Adrenal gland (tissue), 12 donors: ENCODE data around the gene PSME4. TPM values are rescaled to one million over a fixed set of nuclear protein-coding genes. Genes with fewer than 3 reads are reported as not detected.

ENCODE experiments used
- DNase-seq, 7 donors: peaks; one replicate each; pipeline ENCODE4 v3.0.0-alpha.2; 2019 to 2020
- H3K27ac ChIP-seq, 5 donors: fragments of 200-600 bp; sonication (generic) in 4 of 5; 1 replicate in 3 of 5; 2 replicates in 2 of 5; pipeline versions ENCODE4 v1.5.1 to v1.8.0; 2016 to 2020; ENCODE audit warnings: mild to moderate bottlenecking in 1 of 5
- H3K27me3 ChIP-seq: fragments of 200-600 bp; 2 replicates; pipeline ENCODE4 v1.8.0; 2021
- H3K36me3 ChIP-seq, 2 donors: fragments of 200-600 bp; replicated peaks in 1 of 2; 1 replicate in 1 of 2; 2 replicates in 1 of 2; pipeline versions ENCODE4 v1.5.1 to v1.8.0; 2018 to 2022
- H3K4me1 ChIP-seq, 2 donors: fragments of 200-600 bp; replicated peaks in 1 of 2; 1 replicate in 1 of 2; 2 replicates in 1 of 2; pipeline versions ENCODE4 v1.5.1 to v1.8.0; 2018 to 2021
- H3K4me3 ChIP-seq, 4 donors: fragments of 200-600 bp; sonication (generic) in 3 of 4; one replicate each; pipeline ENCODE4 v1.5.1; 2016 to 2018
- H3K9me3 ChIP-seq, 3 donors: fragments of 200-600 bp; sonication (generic) in 1 of 3; replicated peaks in 1 of 3; 1 replicate in 2 of 3; 2 replicates in 1 of 3; pipeline versions ENCODE4 v1.5.1 to v1.8.0; 2016 to 2021
- CTCF ChIP-seq, 6 experiments: fragments of 450-650 bp in 4 of 6; fragments of 200-600 bp in 2 of 6; sonication (generic) in 1 of 6; IDR thresholded peaks; 1 replicate in 5 of 6; 2 replicates in 1 of 6; pipeline versions ENCODE4 v1.5.1 to v1.8.0; 2016 to 2021; ENCODE audit warnings: antibody characterized with exemption in 6 of 6, mild to moderate bottlenecking in 2 of 6, moderate library complexity in 1 of 6
- POLR2A ChIP-seq, 2 donors: fragments of 450-650 bp; IDR thresholded peaks; one replicate each; pipeline ENCODE4 v1.6.1; 2017; ENCODE audit warnings: antibody characterized with exemption in 2 of 2, mild to moderate bottlenecking in 2 of 2, moderate library complexity in 1 of 2
- WGBS, 4 donors: extraction: QIAGEN DNeasy Blood & Tissue Kit in 2 of 4; methylation state at CpG; one replicate each; pipeline versions ENCODE4 v1.1.5 to v1.1.7; 2013 to 2017; 5-methylcytosine and 5-hydroxymethylcytosine counted together
- intact Hi-C, 2 donors: fragments of 100-400 bp; cut with DNase I; formaldehyde crosslinking; loops; one replicate each; pipeline versions ENCODE4 v1.14.1 to v1.15.0; 2022 to 2023
- microRNA-seq, 3 donors: library from miRNA; unstranded; fragments of <30 nt; microRNA quantifications; one replicate each; pipeline ENCODE4, GENCODE V29; 2017 to 2020
- polyA plus RNA-seq, 3 donors: library from polyadenylated mRNA; stranded (reverse); fragments of 200-250 nt in 2 of 3; fragments of 350-450 nt in 1 of 3; fragmentation: Illumina TruSeq in 1 of 3; extraction: RNeasy Lipid Tissue Mini Kit (QIAGEN cat#74804) in 1 of 3; gene quantifications; one replicate each; pipeline ENCODE4 v1.2.3, GENCODE V29; 2013 to 2014
- small RNA-seq, 2 donors: library from RNA; depleted of rRNA; stranded (forward); fragments of <200 nt; gene quantifications; one replicate each; pipeline ENCODE3, GENCODE V24; 2016
- total RNA-seq, 9 donors: library from RNA; depleted of rRNA in 4 of 9; stranded (reverse); fragments of >200 nt in 4 of 9; fragments of 120-200 nt in 1 of 9; fragmentation: NEBNext Ultra II Directional in 1 of 9; extraction: Animal tissue kit (Norgen Biotek cat#: 25700) in 1 of 9; gene quantifications; one replicate each; pipeline versions ENCODE4 v1.1.0 to v1.2.4, GENCODE V29; 2013 to 2023
- donor health status: healthy with polysubstance abuse.
- donor health status: Bipolar disorder and iron deficiency.
- donor health status: DM: yes; HTN: yes; CAD: no.
- donor health status: DM: no; HTN: no; CAD: no.
- donor health status: DM: no; HTN: no; CAD: no.
- donor health status: DM: yes; HTN: yes; CAD: no.

PSME4 gene
- total and polyA plus RNA-seq, 12 donors: 23.9 to 54.9 (median 41.9) TPM

- H3K4me3 ChIP-seq: no peak overlapping the region
- no peaks in the 10 kb centered on the region for H3K9me3 ChIP-seq
- no peak overlapping the region for H3K27ac ChIP-seq
- H3K27me3 ChIP-seq: no peaks in the 10 kb centered on the region
- H3K36me3 ChIP-seq: peaks cover 0 to 33% of the 10 kb centered on the region in 2 donors
- WGBS, 4 donors: 89 to 95% (median 92%) methylated on average over 9 of the region's 9 CpGs
- intact Hi-C loops: no loop called here
- no peaks in the 10 kb centered on the region for H3K4me1 ChIP-seq
- TF ChIP-seq POLR2A (IDR thresholded peaks at IDR 0.05) (no peak), CTCF (IDR thresholded peaks at IDR 0.05) (no peak)
- no peak for DNase-seq
Measured at GRCh38 chr2:53820048-53820447, 150.7 kb downstream of the PSME4 start.

- Histone ChIP-seq H3K27me3 (no peaks in the 10 kb centered on the region), H3K36me3 (peaks cover 0 to 35% of the 10 kb centered on the region in 2 donors), H3K4me1 (no peaks in the 10 kb centered on the region), H3K27ac (no peak overlapping the region), H3K4me3 (no peak overlapping the region), H3K9me3 (no peaks in the 10 kb centered on the region)
- 71 to 92% (median 81%) methylated on average over 4 of the region's 4 CpGs for WGBS, 4 donors
- no peak for DNase-seq
- TF ChIP-seq POLR2A (IDR thresholded peaks at IDR 0.05) (no peak), CTCF (IDR thresholded peaks at IDR 0.05) (no peak)
- intact Hi-C loops: no loop called here
Measured at GRCh38 chr2:53819634-53820033, 151.2 kb downstream of the PSME4 start.

GRCh38 chr2:53818854-53819435, 151.8 kb downstream of the PSME4 start:
- H3K27me3 ChIP-seq: no peaks in the 10 kb centered on the region
- WGBS, 4 donors: 86 to 94% (median 88%) methylated on average over 3 of the region's 3 CpGs
- peaks cover 0 to 41% of the 10 kb centered on the region in 2 donors for H3K36me3 ChIP-seq
- no peak overlapping the region for H3K27ac ChIP-seq
- H3K4me1 ChIP-seq: no peaks in the 10 kb centered on the region
- TF ChIP-seq CTCF (IDR thresholded peaks at IDR 0.05): no peak
- no peaks in the 10 kb centered on the region for H3K9me3 ChIP-seq
- DNase-seq: no peak
- no peak overlapping the region for H3K4me3 ChIP-seq
- intact Hi-C loops: no loop called here

Small RNA genes lying within 50 kb of the gene (microRNA-seq; reads per million reads assigned to microRNA genes)
- gene MIR3682: 0 to 0.57 (median 0.45) reads per million in 3 donors

Small RNA genes lying within 50 kb of the gene (small RNA-seq; reads per million reads assigned to genes)
- gene MIR3682: 0 reads per million in 2 donors

Other genes with a start within 250 kb of the PSME4 start
- gene CHAC2, start 203.2 kb downstream of the PSME4 start, total RNA-seq: 10 to 100 TPM in 1 of 9 donors, 1 to 10 TPM in 7, under 1 TPM in 1; 0.85 to 11.1 (median 4.8) TPM
- gene CHAC2, start 203.2 kb downstream of the PSME4 start, polyA plus RNA-seq: 10 to 100 TPM in 1 of 3 donors, 1 to 10 TPM in 2; 2.0 to 18.6 (median 2.9) TPM
- 10 to 100 TPM; 13.2 to 51.3 (median 22.0) TPM for gene ASB3, start 184.0 kb downstream of the PSME4 start, total RNA-seq
- 10 to 100 TPM; 10.1 to 15.4 (median 12.3) TPM for gene ASB3, start 184.0 kb downstream of the PSME4 start, polyA plus RNA-seq
- gene ERLEC1, start 183.9 kb downstream of the PSME4 start, total RNA-seq: 100 to 1,000 TPM in 2 of 9 donors, 10 to 100 TPM in 7; 41.6 to 129 (median 56.4) TPM
- 100 to 1,000 TPM in 1 of 3 donors, 10 to 100 TPM in 2; 18.4 to 149 (median 20.8) TPM for gene ERLEC1, start 183.9 kb downstream of the PSME4 start, polyA plus RNA-seq
- gene GPR75, start 111.0 kb downstream of the PSME4 start, total RNA-seq: 1 to 10 TPM; 3.1 to 9.0 (median 4.1) TPM
- 1 to 10 TPM in 1 of 3 donors, under 1 TPM in 2; 0.47 to 2.7 (median 0.88) TPM for gene GPR75, start 111.0 kb downstream of the PSME4 start, polyA plus RNA-seq
- 100 to 1,000 TPM in 1 of 9 donors, 10 to 100 TPM in 8; 36.9 to 101 (median 46.5) TPM for gene ACYP2, start 144.6 kb upstream of the PSME4 start, total RNA-seq
- 10 to 100 TPM; 49.3 to 72.1 (median 60.2) TPM for gene ACYP2, start 144.6 kb upstream of the PSME4 start, polyA plus RNA-seq